ENCODE measurements around the gene ABLIM3.

DNA sequence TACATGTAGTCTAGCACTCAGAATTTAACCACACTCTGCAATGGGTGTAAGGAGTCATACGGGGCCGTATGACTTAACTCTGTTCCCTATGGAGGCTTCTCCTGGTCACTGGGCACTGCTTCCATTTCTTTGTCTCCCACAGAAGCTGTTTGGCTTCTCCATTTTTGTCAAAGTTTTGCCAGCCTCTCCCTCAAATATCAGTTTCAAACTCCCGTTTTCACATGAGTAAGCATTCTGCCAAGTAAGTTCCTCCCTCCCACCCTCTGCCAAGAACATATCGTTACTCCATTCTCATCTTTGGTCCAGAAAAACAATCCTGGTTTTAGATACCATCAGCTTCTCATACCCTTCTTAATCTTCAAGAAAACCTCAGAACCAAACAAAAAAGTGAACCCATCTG is 136.5 kb downstream of the ABLIM3 start:
- TF ChIP-seq, protein P1, sequence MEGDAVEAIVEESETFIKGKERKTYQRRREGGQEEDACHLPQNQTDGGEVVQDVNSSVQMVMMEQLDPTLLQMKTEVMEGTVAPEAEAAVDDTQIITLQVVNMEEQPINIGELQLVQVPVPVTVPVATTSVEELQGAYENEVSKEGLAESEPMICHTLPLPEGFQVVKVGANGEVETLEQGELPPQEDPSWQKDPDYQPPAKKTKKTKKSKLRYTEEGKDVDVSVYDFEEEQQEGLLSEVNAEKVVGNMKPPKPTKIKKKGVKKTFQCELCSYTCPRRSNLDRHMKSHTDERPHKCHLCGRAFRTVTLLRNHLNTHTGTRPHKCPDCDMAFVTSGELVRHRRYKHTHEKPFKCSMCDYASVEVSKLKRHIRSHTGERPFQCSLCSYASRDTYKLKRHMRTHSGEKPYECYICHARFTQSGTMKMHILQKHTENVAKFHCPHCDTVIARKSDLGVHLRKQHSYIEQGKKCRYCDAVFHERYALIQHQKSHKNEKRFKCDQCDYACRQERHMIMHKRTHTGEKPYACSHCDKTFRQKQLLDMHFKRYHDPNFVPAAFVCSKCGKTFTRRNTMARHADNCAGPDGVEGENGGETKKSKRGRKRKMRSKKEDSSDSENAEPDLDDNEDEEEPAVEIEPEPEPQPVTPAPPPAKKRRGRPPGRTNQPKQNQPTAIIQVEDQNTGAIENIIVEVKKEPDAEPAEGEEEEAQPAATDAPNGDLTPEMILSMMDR (conservative IDR thresholded peaks at IDR 0.05; ENCODE audit: low read length): no peak
- no peak for TF ChIP-seq EZH2phosphoT487 (IDR thresholded peaks at IDR 0.05; ENCODE audit: borderline replicate concordance)
